PC-9 (cell line): ENCODE results near the gene ESR2.

Experiments
- EZH2 ChIP-seq: fragments of 200-600 bp; sonication (generic); IDR thresholded peaks from 2 replicates; pipeline ENCODE4 v1.8.0; 2017; ENCODE audit warnings: antibody characterized with exemption, low read depth
- TF ChIP-seq, protein P1 (sequence below): fragments of 200-600 bp; sonication (generic); conservative IDR thresholded peaks from 2 replicates; pipeline ENCODE4 v1.6.1; 2017; ENCODE audit warnings: mixed run types, antibody characterized with exemption, mild to moderate bottlenecking, moderate library complexity

DNA sequence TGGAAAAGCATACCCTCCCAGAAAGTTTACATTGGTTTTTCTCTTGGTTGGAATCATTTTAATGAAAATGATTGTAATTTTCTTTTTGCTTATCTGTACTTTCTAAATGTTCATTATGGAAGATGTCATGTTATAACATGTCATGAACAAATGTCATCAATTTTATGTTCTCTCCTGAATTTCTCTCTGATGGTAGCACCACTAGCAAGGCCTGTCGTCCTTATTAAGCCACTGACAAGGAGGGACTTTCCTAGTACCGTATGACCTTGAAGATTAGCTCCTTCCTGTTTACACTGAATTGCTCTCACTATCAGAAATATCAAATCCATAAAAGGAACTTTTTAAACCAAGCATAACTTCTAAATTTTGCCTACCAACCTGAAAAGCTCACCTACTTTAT is 99.0 kb downstream of the ESR2 start:
- TF ChIP-seq, protein P1, sequence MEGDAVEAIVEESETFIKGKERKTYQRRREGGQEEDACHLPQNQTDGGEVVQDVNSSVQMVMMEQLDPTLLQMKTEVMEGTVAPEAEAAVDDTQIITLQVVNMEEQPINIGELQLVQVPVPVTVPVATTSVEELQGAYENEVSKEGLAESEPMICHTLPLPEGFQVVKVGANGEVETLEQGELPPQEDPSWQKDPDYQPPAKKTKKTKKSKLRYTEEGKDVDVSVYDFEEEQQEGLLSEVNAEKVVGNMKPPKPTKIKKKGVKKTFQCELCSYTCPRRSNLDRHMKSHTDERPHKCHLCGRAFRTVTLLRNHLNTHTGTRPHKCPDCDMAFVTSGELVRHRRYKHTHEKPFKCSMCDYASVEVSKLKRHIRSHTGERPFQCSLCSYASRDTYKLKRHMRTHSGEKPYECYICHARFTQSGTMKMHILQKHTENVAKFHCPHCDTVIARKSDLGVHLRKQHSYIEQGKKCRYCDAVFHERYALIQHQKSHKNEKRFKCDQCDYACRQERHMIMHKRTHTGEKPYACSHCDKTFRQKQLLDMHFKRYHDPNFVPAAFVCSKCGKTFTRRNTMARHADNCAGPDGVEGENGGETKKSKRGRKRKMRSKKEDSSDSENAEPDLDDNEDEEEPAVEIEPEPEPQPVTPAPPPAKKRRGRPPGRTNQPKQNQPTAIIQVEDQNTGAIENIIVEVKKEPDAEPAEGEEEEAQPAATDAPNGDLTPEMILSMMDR, result no peak
- TF ChIP-seq EZH2, result no peak
